Fibroblast of mammary gland (primary cell): Measurements from ENCODE around the gene MYL11.
A peak's percentile ranks its signal among the peaks of the same experiment; 100 is the strongest.

Experiments used
- DNase-seq: peaks from one replicate; pipeline ENCODE4 v3.0.0-alpha.2; 2010; ENCODE audit warnings: low read depth
- H3K4me3 ChIP-seq: 2 replicates; pipeline ENCODE4 v1.5.1; 2011; ENCODE audit warnings: low read depth, mild to moderate bottlenecking, low read length, moderate library complexity; ENCODE audit not compliant: control insufficient read depth
- TF ChIP-seq, protein P1 (sequence below): conservative IDR thresholded peaks from 2 replicates; pipeline ENCODE4 v1.5.1; 2011; ENCODE audit warnings: low read depth, low read length, inconsistent platforms; ENCODE audit not compliant: control insufficient read depth, insufficient read depth

Gene MYL11

DNA sequence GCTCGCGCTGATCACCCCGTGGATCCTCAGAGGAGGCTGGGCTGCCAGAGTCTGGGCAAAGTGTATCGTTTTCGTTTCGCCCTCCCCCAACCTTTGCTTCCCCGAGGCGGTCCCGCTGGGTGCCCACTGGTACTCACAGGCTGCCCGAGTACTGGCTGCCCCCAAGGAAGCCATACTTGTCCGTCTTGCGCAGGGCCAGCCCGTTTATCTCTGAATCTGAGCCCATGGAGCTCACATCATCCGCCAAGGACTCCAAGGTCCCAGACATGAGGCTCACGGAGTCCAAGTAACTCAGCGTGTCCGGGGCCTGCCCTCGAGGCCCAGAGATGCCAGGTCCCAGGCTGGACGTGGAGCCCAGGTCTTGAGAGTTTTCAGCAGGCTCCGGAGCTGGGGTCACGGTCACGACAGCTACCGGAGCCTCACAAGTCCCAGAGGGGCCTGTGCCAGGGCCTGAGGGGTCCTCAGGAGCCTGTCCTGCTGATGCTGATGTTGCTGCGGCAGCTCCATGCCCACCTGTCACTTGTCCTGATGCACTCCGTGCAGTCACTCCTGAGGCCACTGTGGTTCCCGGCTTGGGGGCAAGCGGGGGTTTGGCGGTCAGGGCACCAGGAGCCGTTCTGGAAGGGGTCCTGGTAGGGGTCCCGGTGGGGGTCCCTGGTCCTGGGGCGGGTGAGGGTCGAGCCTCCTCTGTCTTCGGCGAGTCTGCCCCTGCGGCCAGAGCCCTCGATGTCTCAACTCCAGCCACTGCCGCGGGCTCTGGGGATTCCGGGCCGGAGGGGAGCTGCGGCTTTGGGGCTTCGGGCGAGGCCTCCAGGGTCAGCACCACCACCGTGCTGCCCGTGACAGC is 5.3 kb upstream of the MYL11 start:
- TF ChIP-seq, protein P1, sequence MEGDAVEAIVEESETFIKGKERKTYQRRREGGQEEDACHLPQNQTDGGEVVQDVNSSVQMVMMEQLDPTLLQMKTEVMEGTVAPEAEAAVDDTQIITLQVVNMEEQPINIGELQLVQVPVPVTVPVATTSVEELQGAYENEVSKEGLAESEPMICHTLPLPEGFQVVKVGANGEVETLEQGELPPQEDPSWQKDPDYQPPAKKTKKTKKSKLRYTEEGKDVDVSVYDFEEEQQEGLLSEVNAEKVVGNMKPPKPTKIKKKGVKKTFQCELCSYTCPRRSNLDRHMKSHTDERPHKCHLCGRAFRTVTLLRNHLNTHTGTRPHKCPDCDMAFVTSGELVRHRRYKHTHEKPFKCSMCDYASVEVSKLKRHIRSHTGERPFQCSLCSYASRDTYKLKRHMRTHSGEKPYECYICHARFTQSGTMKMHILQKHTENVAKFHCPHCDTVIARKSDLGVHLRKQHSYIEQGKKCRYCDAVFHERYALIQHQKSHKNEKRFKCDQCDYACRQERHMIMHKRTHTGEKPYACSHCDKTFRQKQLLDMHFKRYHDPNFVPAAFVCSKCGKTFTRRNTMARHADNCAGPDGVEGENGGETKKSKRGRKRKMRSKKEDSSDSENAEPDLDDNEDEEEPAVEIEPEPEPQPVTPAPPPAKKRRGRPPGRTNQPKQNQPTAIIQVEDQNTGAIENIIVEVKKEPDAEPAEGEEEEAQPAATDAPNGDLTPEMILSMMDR, result no peak
- no peak for DNase-seq
- H3K4me3 ChIP-seq, result peak overlapping the region; percentile 84

DNA sequence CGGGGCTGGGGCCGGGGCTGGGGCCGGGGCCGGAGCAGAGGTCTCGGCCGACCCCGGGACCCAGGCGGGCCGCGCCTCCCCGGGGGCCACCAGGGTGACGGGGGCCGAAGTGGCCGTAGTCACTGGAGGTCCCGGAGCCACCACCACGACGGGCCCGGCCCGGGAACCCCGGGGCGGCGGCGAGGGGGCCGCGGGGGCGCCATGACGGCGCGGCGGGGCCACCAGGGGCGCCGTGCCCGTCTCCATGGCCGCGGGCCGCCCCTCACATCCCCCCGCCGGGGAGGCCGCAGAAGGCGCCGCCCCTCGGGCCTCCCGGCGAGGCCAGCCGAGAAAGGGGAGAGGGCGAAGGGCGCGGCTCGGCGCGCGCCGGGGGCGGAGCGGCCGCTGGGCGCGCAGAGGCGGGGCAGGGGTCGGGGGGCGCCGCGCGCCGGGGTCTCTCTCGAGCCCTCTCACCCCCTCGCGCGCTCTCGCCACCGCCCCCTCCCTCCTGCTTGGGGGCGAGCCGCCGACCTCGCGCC is 4.6 kb upstream of the MYL11 start:
- peak overlapping the region; percentile 84 for H3K4me3 ChIP-seq
- TF ChIP-seq, protein P1, result no peak
- DNase-seq, result no peak

DNA sequence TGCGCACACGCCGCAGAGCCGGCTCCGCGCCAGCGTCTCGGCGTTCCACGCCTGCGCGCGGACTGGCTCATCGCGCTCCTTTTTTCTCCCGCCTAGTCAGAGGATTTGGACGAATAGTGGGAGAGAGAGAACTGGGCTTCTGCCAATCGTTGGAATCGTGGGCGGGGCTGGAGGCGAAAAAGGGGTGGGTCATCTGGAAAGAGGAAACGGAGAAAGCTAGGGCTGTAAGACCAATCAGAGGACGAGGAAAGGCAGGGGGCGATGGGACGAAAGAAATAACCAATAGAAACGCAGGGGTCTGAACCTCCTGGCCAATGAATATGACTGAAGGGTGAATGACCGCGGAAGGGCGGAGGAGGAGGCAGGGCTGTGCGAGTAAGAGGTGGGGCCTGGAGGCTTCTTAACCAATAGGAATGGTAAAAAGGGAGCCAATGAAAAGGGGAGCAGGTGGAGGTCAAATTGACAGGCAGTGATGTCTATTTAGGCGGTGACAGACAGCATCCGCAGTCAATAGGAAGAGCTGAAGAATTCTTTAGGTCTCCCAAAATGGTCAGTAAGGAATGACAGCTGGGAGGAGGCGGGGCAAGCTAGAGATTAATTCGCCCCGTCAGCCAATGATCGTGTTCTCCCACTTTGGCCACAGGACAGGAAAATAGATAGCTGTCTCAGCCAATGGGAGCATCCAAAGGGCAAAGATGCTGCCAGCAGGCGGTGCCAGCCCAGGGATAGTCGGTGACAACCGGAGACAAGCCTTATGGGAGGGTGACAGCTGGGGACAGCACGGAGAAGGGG is 4.0 kb upstream of the MYL11 start, which contains the start of gene TBC1D10B:
TBC1D10B (minus strand) TSS at position 39 of the 792 bp plus-strand sequence. CDS start 311 bp downstream, outside the sequence.
- H3K4me3 ChIP-seq, result peak within 1 kb of the TSS; percentile 84
- peak; percentile 100 for DNase-seq
- TF ChIP-seq, protein P1, result no peak

DNA sequence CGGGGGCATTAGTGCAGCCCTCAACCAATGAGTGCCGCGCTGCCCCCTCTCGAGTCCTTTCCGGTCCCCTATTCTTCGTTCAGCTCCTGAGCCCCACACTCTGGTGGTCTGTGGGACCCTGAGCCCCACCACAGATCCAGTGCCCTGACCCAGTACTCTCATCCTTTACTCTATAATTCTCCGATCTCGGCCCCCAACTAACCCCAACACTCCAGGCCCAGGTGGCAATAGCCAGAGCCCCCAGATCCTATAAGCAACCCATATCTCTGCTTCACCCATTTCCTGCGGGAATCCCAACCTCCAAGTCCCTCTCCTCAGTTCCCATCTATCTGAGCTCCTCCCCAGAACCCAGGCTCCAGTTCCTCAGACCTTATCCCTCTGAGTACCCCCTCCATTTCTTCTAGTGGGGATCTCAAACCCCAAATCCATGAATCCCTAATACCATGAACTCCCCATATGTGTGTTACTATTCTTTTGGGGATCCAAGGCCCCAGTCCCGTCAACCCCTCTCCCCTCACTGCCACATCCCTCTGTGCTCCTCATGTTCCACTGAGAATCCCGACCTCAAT is 3.3 kb upstream of the MYL11 start:
- DNase-seq, result no peak
- TF ChIP-seq, protein P1, result no peak

DNA sequence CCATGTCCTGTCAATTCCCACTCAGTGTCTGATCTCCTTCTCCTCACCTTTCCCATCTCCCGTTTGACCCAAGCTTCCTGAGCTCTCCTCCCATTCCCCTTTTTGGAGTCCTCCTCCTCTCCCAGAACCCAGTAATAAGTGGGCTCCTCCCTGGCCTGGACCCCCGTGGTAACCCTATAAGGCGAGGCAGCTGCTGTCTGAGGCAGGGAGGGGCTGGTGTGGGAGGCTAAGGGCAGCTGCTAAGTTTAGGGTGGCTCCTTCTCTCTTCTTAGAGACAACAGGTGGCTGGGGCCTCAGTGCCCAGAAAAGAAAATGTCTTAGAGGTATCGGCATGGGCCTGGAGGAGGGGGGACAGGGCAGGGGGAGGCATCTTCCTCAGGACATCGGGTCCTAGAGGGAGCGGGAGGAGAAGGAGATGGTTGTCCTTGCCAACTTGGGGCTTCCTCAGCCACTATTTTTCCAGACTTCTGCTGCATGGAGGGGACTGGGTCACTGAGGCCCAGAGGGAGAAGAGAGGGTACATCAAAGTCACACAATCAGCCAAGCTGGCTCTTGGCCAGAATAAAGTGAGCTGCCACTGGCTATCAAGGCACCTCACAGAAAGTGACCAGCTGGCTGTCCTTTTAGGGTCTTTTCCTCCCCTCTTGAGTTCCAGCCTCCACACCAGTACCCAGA is 2.4 kb upstream of the MYL11 start:
- no peak for DNase-seq
- H3K4me3 ChIP-seq, result no peak overlapping the region
- TF ChIP-seq, protein P1, result no peak

More for the DNA sequence above, 3.3 kb upstream of the MYL11 start:
- peak overlapping the region; percentile 60 for H3K4me3 ChIP-seq

DNA sequence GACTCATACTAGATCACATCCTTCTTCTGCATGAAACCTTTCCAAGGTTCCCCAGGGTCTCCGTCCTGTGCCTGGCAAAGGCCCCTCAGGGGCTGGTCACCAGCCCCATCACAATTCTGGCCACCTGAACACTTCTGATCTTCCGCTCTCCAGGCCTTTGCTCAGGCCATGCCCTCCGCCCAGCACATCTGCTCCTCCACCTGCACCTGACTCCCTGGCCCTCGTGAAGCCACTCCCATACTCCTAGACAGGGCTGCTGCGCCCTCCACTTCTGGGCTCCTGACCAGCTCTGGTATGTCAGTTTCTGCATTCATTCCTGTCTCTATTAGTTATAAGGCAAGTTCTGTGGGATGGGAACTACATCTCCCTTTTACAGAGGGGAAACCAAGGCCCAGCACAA is 1.9 kb upstream of the MYL11 start:
- TF ChIP-seq, protein P1, result no peak
- DNase-seq, result no peak
- no peak overlapping the region for H3K4me3 ChIP-seq
